HG03460 (cell line): Measurements from ENCODE around the gene TRMT11.
"Not testable (repeated sequence)": the region's sequence is repeated elsewhere in the genome, so short reads cannot be mapped to it uniquely, and the experiment has no call there.

Experiments used
- ATAC-seq: cut with Tn5 transposase; IDR thresholded peaks from one replicate; pipeline ENCODE4 v1.9.1; 2021; ENCODE audit not compliant: unreplicated experiment

Gene TRMT11

DNA sequence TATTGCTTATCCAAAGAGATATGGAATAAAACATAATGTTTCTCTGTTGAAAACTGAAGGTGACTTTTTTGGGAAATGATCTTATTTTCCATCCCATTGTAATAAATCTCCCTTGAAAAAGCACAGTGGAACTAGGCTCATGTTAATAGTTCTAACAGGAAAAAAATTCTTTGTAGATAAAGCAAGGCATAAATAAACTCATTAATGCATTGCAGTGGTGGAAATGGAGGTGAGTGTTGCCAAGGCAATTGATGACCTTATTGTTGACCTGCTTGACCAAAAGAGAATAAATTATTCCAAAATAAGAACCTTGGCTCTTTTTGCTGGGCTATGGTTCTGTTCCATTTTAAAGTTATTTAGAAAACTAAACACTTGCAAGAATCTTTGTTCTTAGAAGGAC, 55.2 kb downstream of the TRMT11 start:
- no peak for ATAC-seq

- ATAC-seq: no peak
Observed at GRCh38 chr6:126042001-126042419, 55.7 kb downstream of the TRMT11 start.

DNA sequence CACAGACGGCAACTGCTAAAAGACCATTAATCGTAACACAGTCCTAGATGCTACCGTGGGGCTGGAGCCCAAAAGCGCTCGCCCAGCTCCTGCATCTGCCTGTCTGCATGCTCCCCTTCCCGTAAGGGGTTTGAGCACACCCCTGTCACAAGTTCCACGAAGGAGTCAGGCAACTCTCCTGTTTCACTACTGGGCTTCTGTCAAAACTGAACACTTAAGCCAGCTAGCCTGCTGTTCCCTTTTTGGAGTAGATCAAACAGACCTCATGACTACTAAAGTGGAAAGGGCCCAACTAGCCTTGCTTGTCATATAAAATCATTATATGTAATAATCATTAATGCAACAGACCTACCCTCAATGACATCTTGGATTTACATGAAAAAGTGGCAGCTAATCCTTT, 61.3 kb downstream of the TRMT11 start:
- no peak for ATAC-seq

DNA sequence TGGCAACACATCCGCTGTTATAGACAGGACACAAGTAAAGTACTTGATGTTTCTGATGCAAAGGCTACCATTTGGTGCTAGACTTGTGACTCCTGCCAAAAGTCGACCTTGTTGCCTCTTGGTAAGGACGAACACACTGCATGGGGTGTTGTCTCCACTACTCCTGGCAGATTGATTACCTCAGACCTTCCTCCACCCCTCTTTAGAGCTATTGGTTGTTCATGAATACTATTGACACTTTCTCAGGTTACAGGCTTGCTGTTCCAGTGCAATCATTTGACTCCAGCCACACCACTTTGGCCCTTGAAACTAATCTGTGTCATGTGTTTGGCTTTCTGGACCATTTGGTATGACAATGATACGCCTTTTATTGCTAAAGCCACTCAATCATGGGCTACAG, 62.3 kb downstream of the TRMT11 start:
- ATAC-seq: no peak

- ATAC-seq: no peak
Observed at GRCh38 chr6:126050795-126051194, 64.5 kb downstream of the TRMT11 start.

DNA sequence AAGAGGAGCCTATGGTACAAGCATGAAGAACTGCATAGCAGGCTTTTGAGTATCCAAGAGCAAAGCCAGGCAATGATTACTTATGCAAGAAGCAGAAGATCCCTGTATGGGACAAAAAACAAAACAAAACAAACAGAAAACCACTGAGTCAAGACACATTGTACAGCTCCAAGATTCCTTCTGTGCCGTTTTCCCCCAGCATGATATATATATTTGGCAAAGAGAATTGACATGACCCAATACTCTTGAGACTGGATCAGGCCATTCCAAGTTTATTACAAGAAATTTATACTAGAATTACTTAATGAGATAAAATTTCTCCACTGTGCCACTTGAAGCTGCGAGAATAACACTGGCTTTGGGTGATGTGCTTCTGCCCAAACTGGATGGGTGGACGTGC, 65.5 kb downstream of the TRMT11 start:
- ATAC-seq: no peak

- ATAC-seq: no peak
Observed at GRCh38 chr6:126052485-126052884, 66.1 kb downstream of the TRMT11 start.

DNA sequence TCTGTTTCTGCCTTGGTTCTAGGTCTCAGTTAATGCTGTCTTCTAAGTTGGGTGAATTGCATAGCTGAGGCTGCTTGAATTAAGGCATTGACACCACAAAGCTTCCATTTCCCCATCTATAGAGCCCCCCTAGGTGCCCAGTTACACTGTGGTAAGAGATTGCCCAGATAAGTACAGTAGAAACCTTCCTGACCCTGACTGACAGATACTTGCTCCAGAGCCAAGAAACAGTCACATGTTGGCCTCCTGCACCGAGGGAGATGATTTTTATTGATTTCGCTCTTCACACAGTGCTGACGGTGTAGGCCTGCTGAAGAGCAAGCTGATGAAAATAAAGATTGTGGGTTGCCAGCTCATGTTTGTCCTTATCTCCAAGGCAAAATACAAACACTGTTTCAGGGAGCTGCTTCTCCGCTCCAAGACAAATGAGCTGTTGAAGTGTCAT, 67.9 kb downstream of the TRMT11 start:
- no peak for ATAC-seq

DNA sequence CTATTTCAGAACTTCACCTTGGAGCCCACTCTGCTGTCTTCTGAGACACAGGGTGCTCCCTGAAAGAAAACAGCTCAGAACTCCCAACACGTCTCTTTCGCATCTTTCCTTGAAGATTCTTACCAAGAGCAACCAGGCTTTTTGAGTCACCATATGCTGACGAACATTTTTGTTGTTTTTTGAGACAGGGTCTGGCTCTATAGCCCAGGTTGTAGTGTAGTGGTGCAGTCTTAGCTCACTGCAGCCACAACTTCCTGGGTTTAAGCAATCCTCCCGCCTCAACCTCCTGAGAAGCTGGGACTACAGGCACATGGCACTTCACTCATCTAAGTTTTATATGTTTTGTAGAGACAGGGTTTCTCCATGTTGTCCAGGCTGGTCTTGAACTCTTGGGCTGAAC, 68.5 kb downstream of the TRMT11 start:
- ATAC-seq: no peak

- ATAC-seq: no peak
Observed at GRCh38 chr6:126055449-126055848, 69.1 kb downstream of the TRMT11 start.

DNA sequence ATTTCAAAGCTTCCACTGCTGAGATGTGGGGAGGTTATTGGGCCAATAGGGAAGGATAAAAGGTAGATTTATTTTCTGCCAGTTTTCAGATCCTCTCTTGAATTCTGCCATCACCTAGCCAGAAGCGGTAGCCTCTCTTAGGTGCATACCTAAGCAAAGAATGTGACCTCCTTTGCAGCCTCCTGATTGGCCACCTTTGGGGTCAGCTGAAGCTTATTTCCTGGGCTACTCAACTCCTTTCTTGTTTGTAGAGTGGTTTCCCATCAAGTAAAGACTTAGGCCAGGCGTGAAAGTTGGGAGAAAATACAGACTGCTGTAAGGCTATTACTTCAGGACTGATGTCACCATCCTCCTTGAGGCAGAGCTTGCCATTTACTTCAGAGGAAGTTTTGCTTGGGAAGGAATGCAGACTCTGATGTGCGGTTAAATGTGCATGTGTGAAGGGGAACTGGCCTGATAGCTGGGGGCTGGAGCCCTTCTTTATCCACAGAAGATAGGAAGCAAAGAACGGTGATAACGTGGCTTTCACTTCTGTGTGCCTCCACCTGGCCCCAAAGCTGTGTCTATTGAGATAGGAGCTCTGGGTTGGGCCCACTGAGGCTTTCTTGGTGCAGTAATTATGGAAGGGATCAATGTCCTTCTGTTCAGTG, 70.1 kb downstream of the TRMT11 start:
- no peak for ATAC-seq

- ATAC-seq: not testable (repeated sequence)
Observed at GRCh38 chr6:126058085-126058484, 71.7 kb downstream of the TRMT11 start.

DNA sequence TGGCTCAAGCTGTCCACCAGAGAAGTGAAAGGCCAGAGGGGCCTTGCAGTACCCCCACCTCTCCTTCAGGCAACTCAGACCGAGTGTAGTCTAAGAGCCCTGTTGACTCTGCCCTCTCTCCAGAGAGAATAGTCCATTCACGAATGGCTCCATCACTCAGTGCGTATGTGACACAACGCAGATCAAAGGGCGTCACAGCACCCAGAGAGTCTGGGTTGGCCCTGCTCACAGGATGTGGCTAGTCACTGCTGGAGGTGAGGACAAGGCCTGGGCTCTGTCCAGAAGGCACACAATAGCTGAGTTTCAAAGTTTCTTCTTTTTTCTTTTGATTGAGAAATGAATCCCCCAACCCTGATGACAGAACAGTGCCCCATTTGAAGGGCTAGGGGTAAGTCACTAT, 74.1 kb downstream of the TRMT11 start:
- no peak for ATAC-seq

DNA sequence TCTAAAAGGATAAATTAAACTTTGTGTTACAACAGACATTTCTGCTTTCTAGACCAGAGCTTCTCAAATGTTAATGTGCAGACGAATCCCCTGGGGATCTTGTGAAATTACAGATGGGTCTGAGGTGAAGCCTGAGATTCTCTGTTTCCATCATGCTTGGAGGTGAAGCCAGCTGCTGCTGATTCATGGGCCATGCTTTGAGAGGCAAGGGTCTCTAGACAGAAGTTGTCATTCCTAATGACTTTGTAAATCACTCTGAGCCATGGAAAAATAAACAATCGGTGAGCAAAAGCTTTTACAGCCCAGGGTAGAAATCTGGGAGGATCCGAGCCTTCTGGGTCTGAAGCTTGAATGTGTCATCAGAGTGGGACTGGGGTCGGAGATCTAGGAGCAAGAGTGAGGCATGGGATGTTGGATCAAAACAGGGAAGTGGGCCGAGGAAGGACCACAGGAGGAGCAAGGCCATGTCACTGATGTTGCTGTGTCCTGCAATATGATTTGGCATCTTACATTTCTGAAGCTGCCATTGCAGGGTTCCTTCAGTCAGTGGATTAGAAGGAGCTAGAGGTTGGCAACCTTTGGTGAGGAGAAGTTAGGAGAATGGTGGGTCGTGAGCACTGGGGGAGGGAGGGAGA, 77.3 kb downstream of the TRMT11 start:
- peak; percentile 77 for ATAC-seq

DNA sequence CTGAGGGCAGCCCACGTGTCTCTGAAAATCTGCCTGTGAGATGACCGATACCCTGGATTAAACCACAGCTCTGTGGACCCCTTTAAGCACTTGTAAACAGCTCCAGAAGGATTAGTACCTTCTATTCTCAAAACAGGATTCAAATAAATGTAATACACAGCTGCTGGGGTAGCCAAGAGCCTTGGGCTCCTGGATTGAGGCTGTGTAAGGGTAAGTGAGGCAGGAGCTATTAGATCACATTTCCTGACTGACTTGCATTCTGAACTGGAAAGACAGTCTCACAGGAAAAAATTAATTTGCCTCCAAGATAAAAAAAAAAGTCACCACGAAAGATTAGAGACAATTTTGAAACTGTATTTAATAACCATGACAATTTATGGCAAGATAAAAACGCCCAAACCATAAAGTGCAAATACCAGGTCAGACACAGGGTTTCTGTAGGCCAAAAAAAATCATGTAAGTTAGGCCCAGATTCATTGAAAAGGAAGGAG, 78.0 kb downstream of the TRMT11 start:
- ATAC-seq: no peak

- no peak for ATAC-seq
Observed at GRCh38 chr6:126064748-126065401, 78.5 kb downstream of the TRMT11 start.

DNA sequence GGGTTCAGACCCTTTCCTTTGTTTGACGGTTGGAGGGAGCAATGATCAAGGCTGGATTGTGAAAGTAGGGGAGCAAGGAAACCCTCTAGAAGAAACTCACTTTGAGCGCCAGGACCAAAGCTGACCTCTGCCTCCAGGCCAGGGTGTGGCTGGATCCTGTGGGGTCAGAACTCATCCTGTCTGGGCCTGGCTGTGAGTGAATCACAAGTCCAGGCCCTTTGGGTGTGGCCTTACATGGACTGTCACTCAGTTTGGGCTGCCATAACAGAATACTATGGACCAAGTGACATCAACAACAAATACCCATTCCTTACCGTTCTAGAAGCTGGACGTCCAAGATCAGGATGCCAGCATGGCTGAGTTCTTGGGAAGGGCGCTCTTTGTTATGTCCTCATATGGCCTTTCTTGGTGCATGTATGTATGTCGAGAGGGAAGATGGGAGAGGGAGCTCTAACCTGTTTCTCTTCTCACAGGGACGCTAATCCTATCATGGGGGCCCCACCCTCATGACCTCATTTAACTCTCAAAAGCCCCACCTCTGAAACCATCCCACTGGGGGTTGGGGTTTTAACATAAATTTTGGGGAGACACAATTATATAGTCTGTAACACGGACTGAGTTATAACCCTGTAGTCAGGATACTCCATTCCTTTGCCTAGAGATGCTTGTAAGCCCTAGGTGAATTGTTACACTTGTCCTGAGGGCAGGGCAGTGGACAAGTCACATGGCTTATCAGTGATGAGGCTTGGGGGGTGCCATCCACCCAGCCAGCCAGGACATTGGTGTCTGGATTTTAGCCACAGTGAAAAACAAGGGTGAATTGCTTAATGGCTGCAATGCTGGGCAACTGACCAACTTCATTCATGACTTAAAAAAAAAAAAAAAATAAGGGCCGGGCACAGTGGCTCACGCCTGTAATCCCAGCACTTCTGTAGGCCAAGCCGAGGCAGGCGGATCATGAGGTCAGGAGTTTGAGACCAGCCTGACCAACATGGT, 80.0 kb downstream of the TRMT11 start:
- ATAC-seq: no peak

- no peak for ATAC-seq
Observed at GRCh38 chr6:126067073-126067472, 80.7 kb downstream of the TRMT11 start.

DNA sequence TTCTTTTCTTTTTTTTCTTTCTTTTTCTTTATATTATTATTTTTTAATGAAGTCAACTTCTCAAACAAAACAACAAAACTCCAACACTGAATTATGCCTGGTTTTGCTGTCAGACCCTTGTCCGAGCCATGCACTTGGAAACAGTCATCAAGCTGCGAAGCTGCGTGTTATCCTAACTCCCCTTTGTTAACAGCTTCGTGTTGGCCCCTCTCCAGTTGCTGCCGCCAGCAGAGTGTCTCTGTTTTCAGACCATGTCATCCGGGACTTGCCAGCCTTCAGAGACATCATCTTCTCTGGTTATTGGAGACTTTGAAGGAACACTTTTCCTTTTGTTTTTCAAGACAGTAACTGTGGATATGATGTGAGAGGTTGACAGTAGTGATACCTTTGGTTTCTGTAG, 83.1 kb downstream of the TRMT11 start:
- ATAC-seq: no peak

DNA sequence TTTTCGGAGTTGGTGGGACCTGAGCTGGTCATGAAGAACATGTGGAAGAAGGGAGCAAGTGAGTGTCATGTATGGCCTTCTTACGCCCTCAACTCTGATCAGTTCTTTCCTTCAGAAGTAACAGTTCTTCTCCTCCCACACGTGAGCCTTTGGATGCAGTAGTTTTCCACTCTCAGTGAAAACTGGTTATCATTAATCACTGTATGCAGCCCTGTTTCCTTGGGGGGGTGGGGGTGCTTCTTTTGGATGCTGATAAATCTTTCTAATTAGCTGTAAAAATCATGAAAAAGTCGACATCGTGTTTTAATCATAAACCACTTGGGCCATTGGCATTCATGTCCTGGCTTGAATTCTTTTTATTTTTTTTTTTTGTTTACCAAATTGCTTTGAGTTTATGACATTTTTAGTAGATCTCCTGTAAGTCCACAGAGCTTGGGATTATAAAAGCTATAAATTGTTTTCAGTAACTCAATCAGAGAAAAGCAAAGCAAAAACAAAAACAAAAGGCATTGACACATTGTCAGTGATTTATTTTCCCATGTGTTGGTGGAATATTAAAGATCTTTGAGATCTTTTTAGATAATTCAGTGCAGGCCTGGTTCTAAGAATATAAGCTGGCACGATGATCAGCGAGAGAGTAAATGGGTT, 84.8 kb downstream of the TRMT11 start:
- ATAC-seq: no peak

- ATAC-seq: no peak
Observed at GRCh38 chr6:126072172-126072571, 85.8 kb downstream of the TRMT11 start.
